ENCODE results near the gene CTNNA2. TPM values are rescaled to one million over a fixed set of nuclear protein-coding genes. Genes with fewer than 3 reads are reported as not detected.

Gene CTNNA2
- total RNA-seq, 6 donors from 2014 or later, result not detected

DNA sequence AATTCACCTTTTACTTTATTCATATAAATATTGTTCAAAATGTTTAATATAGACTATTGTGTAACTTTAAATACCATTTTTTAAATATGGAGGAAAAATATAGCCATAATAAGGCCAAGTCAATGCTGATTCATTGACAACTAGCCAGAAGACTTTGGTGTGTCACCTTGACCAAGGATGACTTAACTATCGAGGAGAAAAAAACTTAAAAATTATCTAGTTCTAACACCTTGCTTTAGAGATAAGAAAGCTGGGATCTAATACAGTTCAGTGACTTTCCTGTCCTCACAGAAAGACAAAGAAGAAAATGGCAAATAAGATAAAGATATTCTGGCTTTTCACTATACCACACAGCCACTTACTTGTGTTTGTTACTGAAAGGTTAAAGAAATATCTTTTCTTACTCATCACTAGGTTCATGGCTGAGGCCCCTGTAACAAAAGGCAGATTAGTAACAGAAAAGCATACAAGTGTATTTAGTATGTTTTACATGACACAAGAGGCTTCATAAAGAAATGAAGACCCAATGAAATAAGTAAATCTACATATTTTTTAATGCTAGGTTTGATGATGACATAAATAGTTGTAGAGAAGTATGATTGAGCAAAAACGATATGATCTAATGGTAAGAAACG, 857.6 kb downstream of the CTNNA2 start:
- WGBS, 2 donors, result 82 to 88% methylated on average over 3 of the region's 3 CpGs
- H3K36me3 ChIP-seq, result no peaks in the 10 kb centered on the region
- no peak for DNase-seq
- no peaks in the 10 kb centered on the region for H3K27me3 ChIP-seq
- no peaks in the 10 kb centered on the region for H3K4me1 ChIP-seq
- no peaks in the 10 kb centered on the region for H3K9me3 ChIP-seq
- TF ChIP-seq EP300 (IDR thresholded peaks at IDR 0.05) (no peak), POLR2A (IDR thresholded peaks at IDR 0.05) (no peak), POLR2AphosphoS5 (IDR thresholded peaks at IDR 0.05) (no peak)
- TF ChIP-seq, protein P1, sequence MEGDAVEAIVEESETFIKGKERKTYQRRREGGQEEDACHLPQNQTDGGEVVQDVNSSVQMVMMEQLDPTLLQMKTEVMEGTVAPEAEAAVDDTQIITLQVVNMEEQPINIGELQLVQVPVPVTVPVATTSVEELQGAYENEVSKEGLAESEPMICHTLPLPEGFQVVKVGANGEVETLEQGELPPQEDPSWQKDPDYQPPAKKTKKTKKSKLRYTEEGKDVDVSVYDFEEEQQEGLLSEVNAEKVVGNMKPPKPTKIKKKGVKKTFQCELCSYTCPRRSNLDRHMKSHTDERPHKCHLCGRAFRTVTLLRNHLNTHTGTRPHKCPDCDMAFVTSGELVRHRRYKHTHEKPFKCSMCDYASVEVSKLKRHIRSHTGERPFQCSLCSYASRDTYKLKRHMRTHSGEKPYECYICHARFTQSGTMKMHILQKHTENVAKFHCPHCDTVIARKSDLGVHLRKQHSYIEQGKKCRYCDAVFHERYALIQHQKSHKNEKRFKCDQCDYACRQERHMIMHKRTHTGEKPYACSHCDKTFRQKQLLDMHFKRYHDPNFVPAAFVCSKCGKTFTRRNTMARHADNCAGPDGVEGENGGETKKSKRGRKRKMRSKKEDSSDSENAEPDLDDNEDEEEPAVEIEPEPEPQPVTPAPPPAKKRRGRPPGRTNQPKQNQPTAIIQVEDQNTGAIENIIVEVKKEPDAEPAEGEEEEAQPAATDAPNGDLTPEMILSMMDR (IDR thresholded peaks at IDR 0.05), result no peak
- no peak overlapping the region for H3K27ac ChIP-seq
- no peak overlapping the region for H3K4me3 ChIP-seq
- no peak for ATAC-seq (ENCODE audit: low FRiP score in 2 of 2)

DNA sequence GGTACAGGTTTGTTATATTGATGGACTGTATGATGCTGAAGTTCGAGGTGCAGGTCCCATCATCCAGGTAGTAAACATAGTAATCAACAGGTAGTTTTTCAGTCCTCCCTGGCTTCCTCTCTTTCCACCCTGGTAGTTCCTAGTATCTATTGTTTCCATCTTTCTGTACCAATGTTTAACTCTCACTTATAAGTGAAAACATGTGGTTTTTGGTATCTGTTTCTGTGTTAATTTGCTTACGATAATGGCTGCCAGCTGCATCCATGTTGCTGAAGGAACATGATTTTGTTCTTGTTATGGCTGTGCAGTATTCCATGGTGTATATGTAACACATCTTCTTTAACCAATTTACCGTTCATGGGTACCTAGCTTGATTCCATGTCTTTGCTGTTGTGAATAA, 861.3 kb downstream of the CTNNA2 start:
- WGBS, 2 donors, result 84 to 89% methylated on average over 3 of the region's 3 CpGs

DNA sequence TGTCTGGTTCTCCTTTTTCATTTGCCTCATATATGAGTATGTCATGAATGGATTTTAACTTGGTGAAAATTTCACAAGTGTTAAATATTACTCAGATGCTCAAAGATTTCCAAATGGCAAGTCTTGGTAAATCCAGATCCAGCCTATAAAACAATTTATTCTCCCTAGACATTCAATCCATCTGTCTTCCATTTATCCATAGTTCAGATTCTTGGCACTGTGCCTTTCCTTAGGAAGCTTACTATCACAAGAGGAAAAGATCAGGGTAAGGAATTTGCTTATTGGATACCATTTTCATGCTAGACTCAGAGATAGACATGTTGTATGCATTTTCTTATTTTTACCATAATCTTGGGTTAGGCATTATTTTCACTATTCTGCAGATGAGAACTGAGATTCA, 864.2 kb downstream of the CTNNA2 start:
- no peaks in the 10 kb centered on the region for H3K27me3 ChIP-seq
- H3K36me3 ChIP-seq, result no peaks in the 10 kb centered on the region
- ATAC-seq (ENCODE audit: low FRiP score in 2 of 2) (no peak), DNase-seq (no peak)
- no peak for TF ChIP-seq POLR2AphosphoS5 (IDR thresholded peaks at IDR 0.05)
- TF ChIP-seq EP300 (IDR thresholded peaks at IDR 0.05), result no peak
- TF ChIP-seq, protein P1 (IDR thresholded peaks at IDR 0.05), result no peak
- no peak for TF ChIP-seq POLR2A (IDR thresholded peaks at IDR 0.05)
- no peak overlapping the region for H3K4me3 ChIP-seq
- H3K4me1 ChIP-seq, result no peaks in the 10 kb centered on the region
- H3K27ac ChIP-seq, result no peak overlapping the region
- no peaks in the 10 kb centered on the region for H3K9me3 ChIP-seq

More for the DNA sequence above, 861.3 kb downstream of the CTNNA2 start:
- Histone ChIP-seq H3K27ac (no peak overlapping the region), H3K36me3 (no peaks in the 10 kb centered on the region), H3K9me3 (no peaks in the 10 kb centered on the region), H3K4me1 (no peaks in the 10 kb centered on the region), H3K4me3 (no peak overlapping the region), H3K27me3 (no peaks in the 10 kb centered on the region)
- TF ChIP-seq EP300 (IDR thresholded peaks at IDR 0.05), result no peak
- no peak for TF ChIP-seq POLR2A (IDR thresholded peaks at IDR 0.05)
- TF ChIP-seq, protein P1 (IDR thresholded peaks at IDR 0.05), result no peak
- no peak for TF ChIP-seq POLR2AphosphoS5 (IDR thresholded peaks at IDR 0.05)
- DNase-seq (no peak), ATAC-seq (ENCODE audit: low FRiP score in 2 of 2) (no peak)

DNA sequence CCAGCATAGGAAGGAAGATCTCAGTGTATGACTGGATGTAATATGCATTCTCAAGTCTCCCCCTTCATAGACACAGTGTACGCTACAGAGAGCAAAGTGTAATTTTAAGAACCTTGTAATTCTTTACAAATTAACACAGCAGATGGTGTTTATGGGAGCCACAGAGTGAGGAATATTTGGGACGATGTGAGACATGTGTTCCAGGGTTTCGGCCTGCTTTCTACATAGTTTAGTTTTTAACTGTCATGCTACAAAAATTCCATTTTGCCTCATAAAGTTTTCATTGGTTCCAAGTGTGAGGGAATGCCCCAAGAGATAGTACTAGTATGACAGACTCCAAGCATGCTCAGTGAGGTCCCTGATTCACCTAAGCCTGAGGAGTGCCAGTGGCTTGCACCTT, 867.9 kb downstream of the CTNNA2 start:
- DNase-seq (no peak), ATAC-seq (ENCODE audit: low FRiP score in 2 of 2) (peak in 1 of 2 donors; percentile 42)
- Histone ChIP-seq H3K4me1 (no peaks in the 10 kb centered on the region), H3K36me3 (no peaks in the 10 kb centered on the region), H3K4me3 (no peak overlapping the region), H3K27ac (no peak overlapping the region), H3K27me3 (no peaks in the 10 kb centered on the region), H3K9me3 (no peaks in the 10 kb centered on the region)
- no peak for TF ChIP-seq EP300 (IDR thresholded peaks at IDR 0.05)
- TF ChIP-seq POLR2A (IDR thresholded peaks at IDR 0.05), result no peak
- TF ChIP-seq POLR2AphosphoS5 (IDR thresholded peaks at IDR 0.05), result no peak
- TF ChIP-seq, protein P1 (IDR thresholded peaks at IDR 0.05), result no peak
- 87 to 95% methylated on average over 3 of the region's 3 CpGs for WGBS, 2 donors

DNA sequence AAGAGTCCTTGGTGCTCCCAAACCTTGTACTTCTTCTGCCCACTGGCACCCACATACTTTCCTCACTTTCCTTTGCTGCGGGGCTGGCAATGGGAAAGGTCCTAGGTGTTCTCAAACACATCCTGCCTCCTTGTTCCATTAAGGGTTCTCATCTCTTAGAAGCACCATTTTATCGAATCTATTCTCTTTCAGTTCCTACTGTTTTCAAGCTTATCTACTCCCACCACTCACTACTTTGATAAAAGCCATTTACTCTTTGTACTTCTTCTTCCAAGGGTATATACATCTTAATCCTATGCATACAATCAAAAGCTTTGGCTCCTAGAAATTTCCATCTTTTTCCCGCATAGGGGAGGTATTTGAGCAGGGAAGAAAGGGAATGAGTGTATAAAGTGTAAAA, 868.8 kb downstream of the CTNNA2 start:
- Histone ChIP-seq H3K9me3 (no peaks in the 10 kb centered on the region), H3K4me3 (no peak overlapping the region), H3K4me1 (no peaks in the 10 kb centered on the region), H3K36me3 (no peaks in the 10 kb centered on the region), H3K27me3 (no peaks in the 10 kb centered on the region), H3K27ac (no peak overlapping the region)
- ATAC-seq (ENCODE audit: low FRiP score in 2 of 2), result no peak
- WGBS, 2 donors, result 80 to 88% methylated on average over 3 of the region's 3 CpGs
- DNase-seq, result no peak
- TF ChIP-seq EP300 (IDR thresholded peaks at IDR 0.05) (no peak), POLR2A (IDR thresholded peaks at IDR 0.05) (no peak), POLR2AphosphoS5 (IDR thresholded peaks at IDR 0.05) (no peak)
- TF ChIP-seq, protein P1 (IDR thresholded peaks at IDR 0.05), result no peak
